ENCODE measurements around the gene CDYL2.
"Not testable (repeated sequence)": the region's sequence is repeated elsewhere in the genome, so short reads cannot be mapped to it uniquely, and the experiment has no call there.

Gene CDYL2

DNA sequence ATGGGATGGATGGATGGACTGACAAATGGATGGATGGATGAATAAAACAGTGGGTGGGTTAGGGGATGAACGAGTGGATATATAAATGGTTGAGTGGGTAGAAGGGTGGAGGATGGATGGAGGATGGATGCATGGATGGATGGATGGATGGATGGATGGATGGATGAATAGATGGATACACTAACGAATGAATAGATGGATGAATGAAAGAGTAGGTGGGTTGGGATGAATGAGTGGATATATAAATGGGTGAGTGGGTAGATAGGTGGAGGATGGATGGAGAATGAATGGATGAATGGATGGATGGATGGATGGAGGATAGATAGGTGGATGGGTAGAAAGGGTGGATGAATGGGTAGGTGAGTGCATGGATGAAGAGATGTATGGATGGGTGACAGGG lies 62.1 kb downstream of the CDYL2 start:
- DNase-seq: no peak

DNA sequence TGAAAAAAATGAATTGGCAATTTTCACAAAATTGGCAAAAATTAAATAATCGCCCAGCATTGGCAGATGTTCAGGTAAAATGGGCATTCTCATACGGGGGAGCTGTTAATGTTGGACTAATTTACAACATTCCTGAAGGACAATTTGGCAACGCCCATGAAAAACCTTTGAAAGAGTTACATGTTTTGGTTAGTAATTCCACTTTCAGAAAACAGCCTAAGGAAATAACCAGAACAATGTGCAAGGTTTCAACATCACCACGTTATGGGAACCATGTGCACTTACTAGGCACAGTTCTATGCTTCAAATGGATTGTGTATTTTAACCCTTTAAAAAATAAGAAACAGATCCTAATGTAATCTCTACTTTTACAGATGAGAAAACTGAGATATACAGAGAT lies 62.7 kb downstream of the CDYL2 start:
- DNase-seq: no peak

DNA sequence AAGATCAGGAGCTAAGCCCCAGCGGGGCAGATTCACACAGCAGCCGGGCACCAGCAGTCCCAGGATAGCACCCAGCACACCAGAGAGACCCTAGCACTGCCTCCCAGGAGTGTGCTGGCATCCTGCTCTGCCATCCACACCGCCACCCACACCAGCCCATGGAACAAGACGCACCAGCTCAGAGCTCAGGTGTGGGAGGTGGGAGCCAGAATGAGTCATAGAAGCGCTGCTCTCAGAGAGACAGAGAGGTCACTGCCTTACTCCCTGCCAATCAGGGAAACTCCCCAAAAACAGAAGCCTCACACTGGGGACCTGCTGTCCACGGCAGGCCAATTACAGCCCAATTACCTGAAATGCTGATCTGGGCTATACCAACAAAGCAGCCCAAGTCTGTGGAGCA lies 64.9 kb downstream of the CDYL2 start:
- DNase-seq: no peak

DNA sequence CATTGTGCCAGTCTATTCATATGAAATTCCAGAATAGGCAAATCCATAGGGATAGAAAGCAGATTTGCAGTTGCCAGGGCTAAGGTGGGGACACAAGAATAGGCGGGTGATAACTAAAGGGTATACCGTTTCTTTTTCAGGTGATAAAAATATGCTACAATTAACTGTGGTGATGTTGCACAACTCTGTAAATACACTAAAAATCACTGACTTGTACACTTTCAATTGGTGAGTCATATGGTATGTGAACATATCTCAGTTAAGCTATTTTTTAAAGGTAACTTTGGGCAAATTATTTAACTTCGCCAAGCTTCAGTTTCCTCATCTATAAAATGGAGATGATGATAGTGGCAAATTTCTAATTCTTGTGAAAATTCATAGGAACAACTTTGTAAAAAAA lies 65.9 kb downstream of the CDYL2 start:
- no peak for DNase-seq

DNA sequence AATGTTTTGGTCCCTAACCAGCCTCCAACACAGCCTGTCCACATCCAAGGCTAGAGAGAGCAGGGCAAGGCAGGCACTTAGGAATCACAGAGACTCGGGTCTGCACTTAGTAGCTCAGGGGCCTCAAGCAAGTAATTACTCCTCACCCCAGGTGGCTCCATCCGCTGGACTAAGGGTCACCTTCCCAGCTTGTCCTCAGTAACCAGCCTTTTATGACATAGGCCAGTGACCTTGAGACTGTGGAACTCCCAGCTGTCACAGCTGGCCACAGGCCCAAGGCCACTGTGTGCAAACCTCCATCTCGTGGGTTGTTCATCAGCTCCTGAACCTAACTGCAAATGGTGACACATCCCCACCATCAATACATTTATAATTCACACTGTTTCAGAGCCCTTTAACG lies 68.6 kb downstream of the CDYL2 start:
- DNase-seq: no peak

DNA sequence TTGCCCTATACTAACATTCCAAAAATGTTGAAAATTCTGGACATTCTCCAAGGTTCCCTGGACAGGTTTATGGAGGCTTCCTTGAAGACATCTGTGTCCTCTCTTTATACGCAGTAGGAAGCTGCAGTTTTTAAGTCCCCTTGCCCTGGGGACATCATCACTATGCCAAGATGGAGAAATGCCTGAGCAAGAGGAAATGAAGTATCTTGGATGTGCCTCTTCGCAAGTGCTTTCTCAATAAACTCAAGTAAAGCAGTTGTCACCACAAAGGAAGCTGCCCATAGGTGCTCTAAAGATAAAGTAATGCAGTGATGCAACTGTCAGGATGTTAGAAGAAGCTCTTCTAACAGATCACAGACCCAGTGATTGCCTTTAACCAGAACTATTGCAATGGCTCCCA lies 71.0 kb downstream of the CDYL2 start:
- no peak for DNase-seq

DNA sequence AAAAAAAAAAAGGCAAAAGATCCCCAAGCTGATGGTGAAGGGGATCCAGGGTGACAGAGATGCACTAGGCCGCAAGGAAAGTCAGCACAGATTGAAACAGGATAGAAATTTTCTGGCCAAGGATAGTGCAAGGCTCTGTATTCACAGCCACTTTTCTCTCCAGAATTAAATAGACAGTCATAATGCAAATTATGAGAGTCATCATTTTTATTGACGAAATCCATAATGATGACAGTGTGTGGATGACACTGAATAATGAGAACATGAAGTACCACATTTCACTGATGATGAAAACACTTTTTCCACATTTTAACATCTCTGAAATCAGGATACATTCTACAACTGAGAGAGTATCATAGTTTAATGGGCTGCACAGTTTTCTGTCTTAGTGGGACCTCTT lies 72.5 kb downstream of the CDYL2 start:
- DNase-seq: no peak

DNA sequence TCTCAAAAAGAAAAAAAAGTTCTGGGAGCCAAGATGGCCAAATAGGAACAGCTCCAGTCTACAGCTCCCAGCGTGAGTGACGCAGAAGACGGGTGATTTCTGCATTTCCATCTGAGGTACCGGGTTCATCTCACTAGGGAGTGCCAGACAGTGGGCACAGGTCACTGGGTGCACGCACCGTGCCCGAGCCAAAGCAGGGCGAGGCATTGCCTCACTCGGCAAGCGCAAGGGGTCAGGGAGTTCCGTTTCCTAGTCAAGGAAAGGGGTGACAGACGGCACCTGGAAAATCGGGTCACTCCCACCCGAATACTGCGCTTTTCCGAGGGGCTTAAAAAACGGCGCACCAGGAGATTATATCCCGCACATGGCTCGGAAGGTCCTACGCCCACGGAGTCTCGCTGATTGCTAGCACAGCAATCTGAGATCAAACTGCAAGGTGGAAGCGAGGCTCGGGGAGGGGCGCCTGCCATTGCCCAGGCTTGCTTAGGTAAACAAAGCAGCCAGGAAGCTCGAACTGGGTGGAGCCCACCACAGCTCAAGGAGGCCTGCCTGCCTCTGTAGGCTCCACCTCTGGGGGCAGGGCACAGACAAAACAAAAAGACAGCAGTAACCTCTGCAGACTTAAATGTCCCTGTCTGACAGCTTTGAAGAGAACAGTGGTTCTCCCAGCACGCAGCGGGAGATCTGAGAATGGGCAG lies 77.2 kb downstream of the CDYL2 start:
- not testable (repeated sequence) for DNase-seq

DNA sequence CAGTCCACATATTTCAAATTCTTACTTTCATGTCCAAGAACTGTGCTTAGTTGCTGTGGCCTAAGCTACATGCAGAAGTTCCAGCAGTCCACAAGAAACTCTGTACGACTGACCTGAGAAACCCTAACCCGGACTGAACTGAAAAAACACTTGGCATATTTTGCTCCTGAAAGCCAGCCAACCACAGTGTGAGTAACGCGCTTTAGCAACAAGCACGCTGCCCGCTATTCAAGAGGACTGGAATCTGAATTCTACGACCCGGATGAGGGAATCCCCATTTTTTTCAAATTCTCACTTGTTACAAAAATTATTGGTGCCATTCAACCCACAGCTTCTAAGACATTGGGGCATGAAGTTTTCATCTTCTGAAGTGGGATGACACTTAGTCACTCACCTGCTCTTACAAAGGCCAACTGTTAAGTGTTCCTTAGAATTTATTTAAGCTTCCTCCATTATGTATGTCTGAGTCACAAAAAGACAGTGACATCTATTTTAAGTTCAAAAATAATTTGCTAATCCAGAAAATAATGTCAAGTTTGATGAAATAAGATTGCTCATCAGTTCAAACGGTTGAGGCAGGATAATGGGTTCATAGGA lies 78.7 kb downstream of the CDYL2 start:
- no peak for DNase-seq

DNA sequence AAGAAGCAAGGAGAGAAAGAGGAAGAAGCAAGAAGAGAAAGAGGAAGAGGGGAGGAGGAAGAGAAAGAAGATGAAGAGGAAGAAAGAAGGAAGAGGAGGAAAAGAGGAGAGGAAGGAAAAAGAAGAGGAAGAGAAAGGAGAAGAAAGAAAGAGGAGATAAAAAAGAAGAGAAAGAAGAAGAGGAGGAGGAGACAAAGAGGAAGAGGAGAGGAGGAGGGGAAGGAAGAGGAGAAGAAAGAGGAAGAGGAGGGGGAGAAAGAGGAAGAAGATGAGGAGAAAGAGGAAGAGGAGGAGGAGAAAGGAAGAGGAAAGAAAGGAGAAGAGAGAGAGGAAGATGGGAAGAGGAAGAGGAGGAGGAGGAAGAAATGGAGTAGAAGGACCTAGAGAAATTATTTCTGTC lies 80.4 kb downstream of the CDYL2 start:
- DNase-seq: no peak

DNA sequence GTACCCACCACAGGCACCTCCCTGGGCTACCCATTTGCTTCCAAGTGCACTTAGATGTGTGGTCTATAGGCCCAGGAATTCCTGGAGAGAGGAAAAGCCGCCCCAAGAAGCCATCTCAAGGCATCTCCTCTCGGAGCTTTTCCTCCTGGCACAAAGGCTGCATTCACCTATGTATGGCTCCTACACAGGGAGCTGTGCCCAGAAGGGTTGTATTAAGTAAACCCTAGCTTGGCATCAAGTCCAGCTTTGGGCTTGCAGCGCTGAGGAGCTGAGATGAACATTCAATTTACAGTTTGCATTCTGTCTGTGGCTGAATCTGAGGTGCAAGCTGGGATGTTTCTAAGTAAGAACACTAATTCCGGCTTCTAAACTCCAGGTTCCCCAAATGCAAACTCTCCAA lies 81.3 kb downstream of the CDYL2 start:
- no peak for DNase-seq

DNA sequence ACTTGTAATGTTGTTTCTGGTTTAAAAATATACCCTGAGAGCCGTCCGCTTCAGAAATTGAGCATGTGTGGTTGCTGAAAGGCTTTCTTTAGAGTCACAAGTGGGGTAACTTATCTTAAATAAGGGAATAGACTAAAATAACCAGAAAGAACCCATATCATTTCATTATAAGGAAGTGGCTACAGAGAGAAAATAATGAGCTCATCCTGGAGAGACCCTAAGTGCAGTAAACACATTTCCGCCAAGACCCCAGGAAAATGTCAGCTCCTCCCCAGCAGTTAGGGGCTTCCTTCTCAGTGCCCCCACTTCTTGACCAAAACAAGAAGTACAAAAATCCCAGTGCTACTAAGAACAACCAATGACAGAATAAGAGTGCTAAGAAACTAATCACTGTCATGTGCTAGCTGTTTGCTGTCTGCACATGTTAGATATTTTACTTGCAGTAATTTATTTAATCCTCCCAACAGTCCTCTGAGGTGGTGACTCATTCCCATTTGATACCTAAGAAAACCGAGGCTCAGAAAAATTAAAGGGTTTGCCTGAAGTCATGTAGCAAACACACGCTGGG lies 83.5 kb downstream of the CDYL2 start:
- no peak for DNase-seq

DNA sequence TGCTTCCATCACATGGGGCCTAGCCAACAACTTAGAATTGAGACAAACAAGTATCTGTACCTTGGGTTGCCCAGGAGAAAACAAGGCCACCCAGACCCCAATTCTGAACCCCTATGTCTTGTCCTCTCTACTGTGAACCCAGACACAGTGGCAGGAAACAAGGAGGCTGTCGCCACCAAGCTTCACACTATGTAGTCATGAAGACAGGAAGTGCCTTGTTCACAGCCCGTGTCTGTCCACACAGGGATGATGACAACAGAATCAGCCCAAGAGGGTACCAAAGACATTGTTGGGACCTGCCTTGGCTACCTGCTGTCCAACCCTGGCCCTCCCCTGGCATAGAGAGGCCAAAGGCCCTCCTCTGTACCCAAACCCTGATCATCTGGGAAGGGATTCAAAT lies 84.8 kb downstream of the CDYL2 start:
- no peak for DNase-seq

DNA sequence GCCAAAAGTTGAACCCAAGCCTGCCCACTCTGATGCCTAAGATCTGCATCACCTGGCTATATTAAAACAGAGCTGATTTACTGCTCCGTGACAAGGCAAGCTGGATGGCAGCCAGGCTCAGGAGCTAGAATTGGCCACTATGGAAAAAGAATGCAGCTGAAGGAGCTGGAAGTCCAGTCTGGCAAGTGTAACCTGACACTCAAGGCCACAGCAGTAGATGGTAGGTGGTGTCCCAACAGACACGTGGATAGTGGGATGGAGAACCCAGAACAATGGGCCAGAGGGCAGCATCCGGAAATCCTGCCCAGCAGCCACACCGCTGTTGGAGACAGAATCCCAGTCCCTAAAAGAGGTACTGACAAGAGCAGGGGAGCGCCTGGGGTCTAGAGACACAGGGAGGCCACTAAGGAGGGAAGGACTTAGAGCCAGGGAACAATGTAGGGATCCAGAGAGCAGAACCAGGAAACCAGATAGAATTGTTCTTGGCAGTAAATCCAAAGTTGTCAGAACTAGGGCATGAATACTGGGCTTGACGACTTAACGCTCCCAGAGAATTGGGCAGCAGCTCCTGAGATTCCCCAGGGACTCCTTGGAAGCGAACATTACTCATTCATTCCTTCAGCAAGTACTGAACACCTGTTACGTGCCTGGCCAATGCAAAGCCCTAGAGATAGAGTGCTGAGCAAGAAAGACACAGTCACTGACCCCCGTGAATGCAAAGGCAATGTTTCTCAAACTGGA lies 85.7 kb downstream of the CDYL2 start:
- no peak for DNase-seq

DNA sequence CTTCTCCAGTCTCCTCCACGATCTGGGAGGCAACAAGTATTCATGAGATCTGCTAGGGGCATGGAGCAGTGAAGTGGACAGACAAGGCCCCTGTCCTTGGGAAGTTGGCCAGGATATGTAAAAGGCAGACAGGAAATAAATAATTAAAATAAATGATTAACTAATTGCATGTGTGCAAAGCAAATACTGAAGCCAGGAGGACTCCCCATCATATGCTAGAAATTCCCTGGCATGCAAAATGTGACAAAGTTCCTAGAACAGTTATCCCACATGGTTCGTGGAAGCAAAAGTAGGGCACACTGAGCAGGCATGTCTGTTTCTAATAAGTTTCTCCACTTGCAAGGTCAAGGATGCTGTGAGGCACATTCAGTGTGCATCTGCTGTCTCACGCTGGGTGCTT lies 86.8 kb downstream of the CDYL2 start:
- DNase-seq: no peak

DNA sequence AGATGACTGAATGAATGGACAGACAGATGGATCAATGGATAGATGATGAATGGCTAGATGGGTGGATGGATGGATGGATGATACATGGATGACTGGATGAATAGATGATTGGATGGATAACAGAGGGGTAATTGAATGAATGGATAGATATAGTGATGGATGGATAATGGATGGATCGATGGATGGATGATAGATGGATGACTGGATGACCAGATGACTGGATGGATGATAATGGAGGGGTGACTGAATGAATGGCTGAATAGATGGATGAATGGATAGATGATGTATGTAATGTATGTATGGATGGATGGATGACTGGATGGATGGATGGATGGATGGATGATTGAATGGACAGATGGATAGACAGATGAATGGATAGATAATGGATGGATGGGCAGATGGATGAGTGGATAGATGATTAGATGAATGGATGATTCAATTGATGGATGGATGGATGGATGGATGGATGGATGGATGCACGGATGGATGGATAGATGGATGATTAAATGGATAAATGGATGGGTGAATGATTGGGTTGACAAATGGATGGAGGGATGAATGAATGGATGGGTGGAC lies 87.7 kb downstream of the CDYL2 start:
- no peak for DNase-seq

DNA sequence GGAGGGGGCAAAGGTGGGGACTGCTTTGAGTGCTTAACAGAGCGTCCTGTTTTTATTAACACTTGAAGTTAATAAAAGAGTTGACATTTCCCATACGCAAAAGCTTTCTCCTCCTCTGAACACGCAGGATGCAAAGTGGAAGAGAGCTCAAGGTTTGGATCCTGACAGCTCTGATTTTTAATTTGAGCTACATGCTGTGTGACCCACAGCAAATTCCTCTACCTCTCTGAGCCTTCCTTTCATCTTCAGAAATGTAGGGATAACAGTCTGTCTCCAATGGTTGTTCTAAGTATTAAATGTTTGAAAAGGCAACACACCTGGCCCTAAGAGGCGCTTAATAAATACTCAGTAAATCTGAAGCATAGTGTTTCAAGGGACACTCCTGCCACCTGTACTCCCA lies 93.0 kb downstream of the CDYL2 start:
- DNase-seq: no peak

DNA sequence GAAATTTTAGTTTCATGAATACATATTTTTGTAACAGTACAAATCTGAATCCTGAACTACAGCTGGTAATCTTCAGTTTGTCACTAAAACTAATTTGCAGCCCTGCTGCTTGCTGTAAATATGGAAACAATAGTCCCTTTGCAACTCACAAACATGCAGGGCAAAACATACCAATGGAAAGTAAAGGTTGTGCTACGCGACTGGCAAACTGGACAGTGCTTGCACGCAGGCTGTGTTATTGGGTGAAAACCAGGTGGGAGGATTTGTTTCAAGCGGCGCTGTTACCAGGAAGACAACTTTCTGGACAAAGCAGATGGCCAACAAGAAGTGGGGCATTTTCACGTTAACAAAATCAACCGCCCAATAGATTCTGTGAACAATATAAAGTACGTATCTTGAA lies 93.5 kb downstream of the CDYL2 start:
- peak in 1 of 2 experiments; percentile 60 for DNase-seq

DNA sequence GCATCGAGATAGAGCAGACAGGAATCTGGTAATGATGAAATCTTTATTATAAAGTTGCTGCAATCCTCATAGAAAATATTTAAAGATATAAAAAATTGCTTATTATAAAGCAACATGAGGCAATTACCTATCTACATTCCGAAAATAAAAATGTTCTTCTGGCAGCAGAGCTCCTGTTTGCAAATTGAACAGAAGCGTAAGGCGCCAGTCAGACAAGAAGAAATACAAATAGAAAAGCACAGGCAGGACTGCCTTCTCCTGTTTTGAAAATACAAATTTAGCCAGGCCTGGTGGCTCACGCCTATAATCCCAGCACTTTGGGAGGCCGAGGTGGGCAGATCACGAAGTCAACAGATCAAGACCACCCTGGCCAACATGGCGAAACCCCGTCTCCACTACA lies 95.6 kb downstream of the CDYL2 start:
- no peak for DNase-seq

DNA sequence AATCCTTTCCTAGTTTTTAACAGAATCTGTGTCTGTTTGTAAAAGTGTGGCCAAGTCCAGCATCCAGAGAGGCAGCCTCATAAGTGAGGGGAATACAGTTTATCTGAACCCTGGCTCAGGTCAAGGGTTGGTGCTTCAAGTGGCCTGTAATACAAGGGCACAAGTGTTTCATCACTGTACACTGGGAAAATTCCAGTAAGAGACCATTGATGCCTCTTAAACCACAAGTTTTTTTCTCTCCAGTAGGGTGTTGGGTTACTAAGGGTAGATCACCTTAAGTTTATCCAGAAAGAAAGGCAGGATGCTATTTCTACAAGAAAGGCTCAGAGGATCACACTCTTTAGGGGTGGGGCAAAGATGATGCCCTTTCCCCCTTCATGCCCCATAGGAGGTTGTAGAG lies 96.7 kb downstream of the CDYL2 start:
- DNase-seq: no peak

DNA sequence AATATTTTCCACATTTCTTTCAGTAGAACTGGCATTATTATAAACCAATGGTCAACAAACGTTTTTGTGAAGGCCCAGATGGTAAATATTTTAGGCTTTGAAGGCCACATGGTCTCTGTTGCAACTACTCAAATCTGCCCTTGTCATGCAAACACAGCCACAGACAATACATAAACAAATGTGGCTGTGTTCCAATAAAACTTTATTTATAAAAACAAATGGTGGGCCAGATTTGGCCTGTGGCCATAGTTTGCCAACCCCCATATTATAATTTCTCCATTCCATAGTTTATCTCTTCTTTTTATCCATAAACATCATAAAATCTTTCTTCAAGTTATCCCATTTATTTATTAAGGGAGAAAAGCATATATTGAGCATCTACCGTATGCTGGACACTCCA lies 98.8 kb downstream of the CDYL2 start:
- DNase-seq: no peak

DNA sequence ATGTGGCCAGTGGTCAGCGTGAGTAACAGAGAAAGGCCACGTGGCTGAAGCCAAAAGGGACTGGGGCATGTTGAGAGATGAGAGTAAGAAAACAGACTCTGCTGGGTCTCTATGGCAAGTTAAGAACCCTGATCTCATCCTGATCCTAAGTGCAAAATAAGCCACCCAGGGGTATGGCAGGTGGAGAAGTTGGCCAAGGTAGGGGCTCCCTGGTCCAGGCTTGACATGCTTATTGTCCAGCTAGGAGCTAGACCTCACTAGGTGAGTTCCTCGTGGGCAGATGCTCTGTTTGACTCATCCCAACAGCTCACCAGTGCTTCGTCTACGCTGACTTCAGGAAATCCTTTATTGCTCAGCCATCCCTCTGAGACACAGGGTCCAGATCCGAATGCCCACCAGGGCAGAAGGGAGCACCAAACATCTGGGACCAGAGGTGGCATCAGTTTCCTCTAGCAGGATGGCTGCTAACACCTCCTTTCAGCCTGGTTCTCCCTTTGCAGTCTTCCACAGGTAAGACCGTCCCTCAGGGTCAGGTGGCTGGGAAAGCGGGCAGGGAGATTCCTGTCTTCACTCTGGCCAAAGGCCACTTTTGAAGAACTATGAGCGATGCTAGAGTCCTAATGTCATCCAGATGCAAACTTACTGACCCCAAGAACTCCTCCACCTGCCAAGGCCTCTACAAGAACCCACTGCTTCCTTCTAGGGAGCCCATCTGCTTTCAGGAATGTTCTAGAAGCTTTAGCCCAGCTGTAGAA lies 99.5 kb downstream of the CDYL2 start:
- DNase-seq: no peak
